ENCODE results near the gene VMP1.

DNA sequence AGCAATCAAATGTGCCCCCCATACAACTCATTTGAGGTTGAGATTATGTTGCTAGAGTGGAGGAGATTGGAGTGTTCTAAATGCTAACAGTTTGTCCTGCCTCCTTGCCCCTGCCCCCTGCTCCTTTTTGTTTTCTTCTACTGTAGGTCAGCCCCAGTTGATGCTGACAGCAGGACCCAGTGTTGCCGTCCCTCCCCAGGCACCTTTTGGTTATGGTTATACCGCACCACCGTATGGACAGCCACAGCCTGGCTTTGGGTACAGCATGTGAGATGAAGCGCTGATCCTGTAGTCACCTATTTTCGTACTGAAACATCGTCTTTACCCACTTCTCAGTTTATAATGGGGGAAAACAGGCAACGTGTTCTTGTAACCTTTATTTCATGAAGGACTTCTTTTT lies 13.9 kb upstream of the VMP1 start:
- TF ChIP-seq POLR2AphosphoS5 (IDR thresholded peaks at IDR 0.05) (no peak), EP300 (IDR thresholded peaks at IDR 0.05) (no peak), POLR2A (IDR thresholded peaks at IDR 0.05) (no peak)
- TF ChIP-seq, protein P1, sequence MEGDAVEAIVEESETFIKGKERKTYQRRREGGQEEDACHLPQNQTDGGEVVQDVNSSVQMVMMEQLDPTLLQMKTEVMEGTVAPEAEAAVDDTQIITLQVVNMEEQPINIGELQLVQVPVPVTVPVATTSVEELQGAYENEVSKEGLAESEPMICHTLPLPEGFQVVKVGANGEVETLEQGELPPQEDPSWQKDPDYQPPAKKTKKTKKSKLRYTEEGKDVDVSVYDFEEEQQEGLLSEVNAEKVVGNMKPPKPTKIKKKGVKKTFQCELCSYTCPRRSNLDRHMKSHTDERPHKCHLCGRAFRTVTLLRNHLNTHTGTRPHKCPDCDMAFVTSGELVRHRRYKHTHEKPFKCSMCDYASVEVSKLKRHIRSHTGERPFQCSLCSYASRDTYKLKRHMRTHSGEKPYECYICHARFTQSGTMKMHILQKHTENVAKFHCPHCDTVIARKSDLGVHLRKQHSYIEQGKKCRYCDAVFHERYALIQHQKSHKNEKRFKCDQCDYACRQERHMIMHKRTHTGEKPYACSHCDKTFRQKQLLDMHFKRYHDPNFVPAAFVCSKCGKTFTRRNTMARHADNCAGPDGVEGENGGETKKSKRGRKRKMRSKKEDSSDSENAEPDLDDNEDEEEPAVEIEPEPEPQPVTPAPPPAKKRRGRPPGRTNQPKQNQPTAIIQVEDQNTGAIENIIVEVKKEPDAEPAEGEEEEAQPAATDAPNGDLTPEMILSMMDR (IDR thresholded peaks at IDR 0.05) = no peak

Data from suprapubic skin (tissue), 4 donors.